Bone marrow (tissue), 2 donors: Measurements from ENCODE around the gene HABP2.

Experiments
- DNase-seq, 2 donors: peaks; one replicate each; lab custom pipeline; 2025; lab: John Stamatoyannopoulos, UW

Gene HABP2

DNA sequence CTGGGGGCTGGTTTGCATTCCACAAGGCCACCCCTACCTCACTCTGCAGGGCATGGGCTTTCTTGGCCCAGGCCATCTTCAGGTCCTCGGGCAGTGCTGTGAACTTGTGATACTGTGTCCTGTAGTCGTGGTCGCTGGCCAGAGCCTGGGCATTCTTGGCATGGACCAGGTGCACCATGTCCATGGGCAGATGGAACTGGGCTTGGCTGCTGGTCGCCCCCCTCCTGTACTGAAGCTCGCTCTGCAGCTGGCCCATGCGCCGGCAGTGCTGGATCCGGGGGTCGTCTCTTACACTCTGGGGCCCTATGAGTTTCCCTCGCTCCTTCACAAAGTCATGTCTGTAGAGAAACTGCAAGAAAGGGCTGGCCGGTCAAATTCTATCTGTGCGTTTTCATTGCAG lies 51.7 kb downstream of the HABP2 start:
- DNase-seq: no peak

DNA sequence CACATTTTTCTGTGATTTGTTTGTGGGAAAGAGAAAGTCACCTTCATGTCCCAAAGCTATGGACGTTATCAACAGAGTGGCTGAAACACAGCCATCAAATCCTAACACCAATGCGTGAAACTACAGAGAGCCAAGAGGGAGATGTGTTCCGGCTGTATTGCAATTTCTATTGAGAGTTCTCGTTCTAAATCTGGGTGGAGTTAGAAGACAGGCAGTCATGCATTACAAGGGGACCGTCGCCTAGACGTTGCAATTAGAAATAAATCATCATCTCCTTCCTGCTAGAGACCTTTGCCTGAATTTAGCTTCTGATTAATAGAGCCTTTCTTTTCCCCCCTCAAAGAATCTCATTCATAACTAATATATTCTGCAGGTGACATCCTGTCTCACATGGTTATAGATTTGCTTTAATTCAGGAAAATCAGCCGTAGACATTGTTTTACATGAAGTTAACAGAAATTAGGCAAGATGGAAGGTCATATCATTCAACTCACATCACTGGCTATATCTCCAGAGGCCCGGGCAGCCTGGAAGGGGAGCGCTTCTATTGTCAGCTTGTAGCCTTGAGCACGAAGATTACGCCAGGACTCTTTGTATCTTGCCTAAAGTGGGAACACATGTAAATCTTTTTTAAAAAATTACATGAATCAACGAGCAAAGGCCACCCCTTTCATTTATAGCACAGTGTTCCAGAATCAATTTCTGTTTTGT lies 52.6 kb downstream of the HABP2 start:
- no peak for DNase-seq

DNA sequence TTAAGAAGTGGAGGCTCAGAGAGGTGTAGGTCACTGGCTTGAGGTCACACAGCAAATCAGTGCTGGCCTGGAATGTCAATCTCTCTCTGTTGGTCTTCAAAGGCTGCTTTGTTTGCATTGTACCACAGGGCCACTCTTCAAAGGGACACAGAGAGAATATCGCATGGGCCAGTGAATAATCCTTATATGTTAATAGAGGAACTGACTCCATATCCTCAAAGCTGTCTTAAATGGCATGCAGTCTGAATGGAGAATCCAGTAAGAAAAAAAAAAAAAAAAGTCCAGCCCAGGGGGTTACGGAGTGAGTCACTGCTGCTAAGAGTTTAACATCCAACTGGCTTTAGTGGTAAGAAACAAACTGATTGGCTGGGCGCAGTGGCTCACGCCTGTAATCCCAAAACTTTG lies 56.9 kb downstream of the HABP2 start:
- DNase-seq: no peak

DNA sequence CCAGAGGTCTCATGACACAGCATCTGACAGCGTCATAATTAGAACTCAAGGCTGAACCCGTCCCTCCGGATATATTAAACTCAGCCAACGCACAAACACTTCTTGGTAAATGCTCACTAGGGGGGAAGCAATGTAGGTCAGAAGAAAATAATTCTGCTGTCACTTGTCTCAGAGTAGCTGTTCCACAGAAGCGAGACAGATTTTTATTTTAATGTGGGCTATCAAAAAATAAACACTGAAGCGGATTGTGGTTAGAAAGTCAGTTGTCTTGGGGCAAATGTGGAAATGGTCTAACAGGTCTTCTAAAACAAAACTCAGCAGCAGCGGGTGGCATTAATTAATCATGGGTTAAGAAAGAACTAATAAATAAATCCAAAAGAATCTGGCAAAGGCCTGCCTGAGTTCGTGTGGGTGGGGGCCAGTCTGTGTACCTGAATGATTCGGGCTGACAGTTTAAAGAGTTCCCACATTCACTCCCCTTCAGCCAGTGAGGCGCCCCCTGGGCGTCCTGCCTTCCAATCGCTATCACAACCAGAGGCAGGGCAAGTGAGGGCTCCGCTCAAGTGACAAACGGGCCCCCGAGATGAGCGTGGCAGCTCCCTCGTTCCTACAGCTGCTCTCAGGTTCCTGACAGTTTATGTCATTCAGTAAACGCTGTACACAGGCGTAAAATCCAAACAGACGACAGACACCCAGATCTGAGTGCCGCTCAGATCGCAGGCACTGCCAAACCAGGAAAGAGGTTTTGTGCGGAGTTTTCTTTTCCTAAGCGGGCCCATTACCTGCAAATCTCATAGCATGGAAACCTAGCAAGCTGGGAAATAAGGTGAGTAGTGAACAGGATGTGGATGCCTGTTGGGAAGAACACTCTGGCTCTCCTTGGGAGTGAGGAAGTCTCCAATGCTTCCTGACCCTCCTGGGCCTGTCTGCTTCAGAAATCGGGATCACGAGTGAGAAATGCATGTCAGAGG lies 58.1 kb downstream of the HABP2 start:
- no peak for DNase-seq

DNA sequence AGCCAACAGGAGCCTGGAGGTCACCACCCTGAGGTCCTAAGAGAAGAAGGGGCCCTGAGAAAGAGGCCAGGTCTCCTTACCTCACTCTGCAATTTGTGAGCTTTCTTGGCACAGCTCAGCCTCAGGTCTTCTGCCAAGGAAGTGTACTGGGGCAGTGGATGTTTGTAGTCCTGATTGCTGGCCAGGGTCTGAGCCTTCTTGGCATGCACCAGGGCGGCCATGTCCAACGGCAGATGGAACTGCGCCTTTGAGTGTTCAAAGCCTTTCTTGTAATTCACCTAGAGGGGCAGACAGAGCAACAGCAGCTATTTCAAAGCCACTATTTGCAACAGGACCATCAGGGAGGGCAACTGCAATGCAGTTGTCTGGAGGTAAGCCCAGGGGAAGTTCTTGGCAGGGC lies 59.3 kb downstream of the HABP2 start:
- DNase-seq: no peak

DNA sequence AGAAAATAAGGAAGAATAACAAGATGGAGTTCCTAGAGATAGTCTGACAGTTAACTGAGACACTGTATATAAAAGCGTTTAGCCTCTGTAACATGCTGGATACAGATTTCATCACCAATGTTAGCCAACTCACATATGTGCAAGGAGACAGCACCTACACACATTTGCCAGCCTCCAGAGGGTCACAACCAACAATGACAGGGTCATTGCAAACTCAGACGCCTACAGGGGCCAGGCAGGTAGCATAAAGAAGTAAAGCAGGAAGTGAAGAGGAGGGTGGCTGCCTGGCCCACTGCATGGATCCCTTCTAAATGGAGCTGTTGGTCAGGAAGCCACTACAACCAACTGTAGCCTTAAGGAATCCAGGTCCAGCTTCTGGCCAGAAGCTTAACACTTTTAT lies 60.6 kb downstream of the HABP2 start:
- DNase-seq: no peak

DNA sequence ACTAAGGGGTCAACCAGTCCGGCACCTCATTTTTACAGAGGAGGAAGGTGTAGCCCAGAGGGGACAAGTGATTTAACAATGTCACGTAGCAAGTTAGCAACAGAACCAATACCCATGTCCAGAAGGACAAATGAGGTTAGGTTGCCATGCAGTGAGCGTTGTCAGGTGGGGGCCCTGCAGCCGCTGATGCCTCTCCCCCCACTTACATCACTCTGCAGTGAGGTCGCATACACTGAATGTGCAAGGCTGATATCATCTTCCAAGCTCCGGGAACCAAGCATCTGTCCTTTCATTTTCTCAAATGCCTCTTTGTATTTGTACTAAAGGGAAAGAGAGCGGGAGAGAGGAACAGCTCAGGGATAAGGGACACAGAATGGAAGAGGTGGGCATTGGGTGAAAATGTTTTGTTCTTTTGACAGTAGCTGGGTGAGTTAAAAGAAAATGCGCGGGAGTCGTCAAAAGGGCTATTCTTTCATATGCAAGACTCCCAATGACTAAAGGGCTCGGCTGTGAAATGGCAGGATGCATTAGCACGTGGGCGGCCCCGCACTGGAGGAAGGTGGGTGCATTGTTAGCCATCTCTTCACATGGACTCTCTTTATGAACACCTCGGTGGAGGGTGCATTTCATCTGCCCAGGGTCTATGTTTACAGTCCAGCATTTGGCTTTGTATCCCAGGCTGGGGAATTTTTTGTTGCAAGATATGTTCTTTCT lies 61.3 kb downstream of the HABP2 start:
- DNase-seq: no peak

DNA sequence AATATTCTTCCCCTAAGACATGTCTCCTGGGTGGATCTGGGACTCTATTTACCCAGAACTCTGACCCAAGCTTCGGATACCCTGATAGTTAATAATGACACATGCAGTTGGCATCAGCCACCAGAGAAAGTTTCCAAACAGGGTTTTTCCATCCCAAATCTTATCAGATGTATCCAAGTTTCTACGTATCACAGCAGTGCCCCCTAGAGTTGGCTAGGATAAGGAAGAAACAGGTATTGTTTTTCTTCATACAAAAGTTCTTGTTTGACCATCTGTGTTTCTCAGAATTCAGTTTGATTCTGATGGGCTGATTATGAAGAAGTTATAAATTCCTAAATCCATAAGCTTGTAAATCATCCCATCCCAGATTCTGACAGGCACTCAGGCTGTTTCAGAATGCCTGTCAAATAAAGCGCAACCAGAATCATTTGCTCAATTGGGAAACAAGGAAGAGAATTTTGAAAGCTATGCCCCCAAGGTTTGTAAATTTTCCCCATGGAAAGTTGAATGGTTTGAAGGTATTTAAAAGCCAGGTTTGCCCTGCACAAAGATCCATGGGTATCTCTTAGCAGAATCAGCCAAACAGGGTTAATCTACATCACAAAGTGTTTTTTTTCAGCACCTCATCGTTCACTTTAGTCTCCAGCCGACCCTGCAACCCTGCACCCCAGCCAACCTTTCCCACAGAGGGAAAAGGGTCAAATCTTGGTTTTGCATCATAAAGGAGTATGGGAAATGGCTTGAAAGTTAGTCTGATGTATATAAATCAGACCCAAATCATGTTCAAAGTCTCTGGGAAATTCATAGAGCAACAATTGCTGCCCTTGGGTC lies 63.6 kb downstream of the HABP2 start:
- DNase-seq: no peak

DNA sequence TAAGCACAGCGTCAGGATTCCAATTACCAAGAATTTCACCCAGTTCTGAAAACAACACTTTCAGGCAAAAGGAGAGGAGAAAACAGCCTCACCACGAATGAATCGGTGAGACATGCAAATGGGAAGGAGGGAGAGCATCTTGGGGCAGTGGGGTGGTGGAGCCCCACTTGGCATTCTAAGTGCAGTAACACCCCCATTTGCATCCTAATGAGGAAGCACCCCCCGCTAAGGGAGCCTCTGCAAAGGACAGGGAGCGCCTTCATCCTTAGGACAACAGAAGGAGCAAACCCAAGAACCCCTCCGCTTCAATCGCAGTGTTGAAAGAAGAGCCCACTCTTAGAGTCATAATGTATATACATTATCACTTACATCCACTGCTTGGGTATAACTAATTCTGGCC lies 64.2 kb downstream of the HABP2 start:
- DNase-seq: no peak

DNA sequence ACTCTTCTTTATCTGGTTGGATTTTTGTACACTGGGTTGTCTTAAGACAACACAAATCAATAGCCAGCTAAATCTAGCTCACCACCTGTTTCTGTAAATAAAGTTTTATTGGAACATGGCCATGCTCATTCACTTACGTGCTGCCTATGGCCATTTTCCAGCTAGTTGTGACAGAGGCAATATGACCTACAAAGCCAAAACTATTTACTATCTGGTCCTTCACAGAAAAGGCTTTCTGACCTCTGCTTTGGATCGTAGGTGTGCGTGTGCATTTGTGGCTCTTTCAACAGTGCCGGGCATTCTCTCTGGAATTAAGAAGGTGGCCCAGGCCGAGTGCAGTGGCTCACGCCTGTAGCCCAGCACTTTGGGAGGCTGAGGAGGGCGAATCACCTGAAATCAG lies 65.5 kb downstream of the HABP2 start:
- DNase-seq: no peak

DNA sequence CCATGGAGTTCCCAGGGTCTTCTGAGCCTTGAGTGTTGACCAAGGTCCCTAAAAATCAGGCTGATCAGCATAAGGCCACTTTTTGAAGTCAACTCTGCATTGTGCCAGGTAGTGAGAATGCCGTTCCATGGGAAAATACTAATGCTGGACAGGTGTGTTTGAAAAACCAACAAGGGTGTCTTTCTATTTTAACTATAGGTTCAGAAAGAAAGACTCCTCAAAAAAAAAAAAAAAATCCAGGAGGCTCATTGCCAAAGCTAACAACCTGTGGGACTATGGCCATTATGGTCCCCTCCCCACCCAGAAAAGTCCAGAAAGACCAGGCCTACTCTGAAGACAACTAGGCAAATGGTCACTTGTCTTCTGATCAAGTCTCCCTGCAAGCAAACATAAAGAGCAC lies 66.5 kb downstream of the HABP2 start:
- DNase-seq: no peak

DNA sequence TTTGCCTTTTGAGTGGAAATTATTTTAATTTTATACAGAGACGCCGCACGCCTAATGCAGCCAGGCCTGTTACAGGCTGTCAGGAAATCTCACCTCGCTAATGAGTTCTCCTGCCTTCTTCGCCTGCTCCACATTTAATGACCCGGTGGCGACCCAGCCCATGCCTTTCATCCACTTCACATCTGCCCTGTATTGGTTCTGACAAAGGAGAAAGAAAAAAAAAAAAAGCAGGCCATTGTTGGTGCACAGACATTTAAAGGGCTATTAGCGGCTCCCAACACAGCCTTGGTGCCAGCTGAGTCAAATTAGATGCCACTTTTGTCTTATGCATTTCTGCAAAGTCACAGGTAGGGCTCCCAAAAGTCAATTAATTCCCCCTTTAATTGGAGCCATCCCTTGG lies 67.7 kb downstream of the HABP2 start:
- DNase-seq: no peak

DNA sequence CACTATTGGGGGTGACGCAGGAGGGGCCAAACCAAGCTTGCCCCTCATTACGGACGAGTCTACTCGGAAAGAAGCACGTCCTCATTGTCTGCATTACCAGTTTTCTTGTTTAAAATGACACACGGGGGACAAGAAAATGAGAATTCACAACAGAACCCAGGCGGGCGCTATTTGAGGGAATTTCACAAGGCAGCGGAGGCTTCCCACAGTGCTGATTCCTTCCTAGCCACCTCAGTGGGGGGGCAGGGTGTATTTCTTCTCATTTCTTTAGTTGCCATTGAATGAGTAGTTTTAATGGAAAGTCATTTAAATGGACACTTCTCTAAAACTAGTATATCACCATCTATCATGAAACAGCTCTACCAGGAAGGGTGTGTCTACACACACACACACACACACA lies 68.1 kb downstream of the HABP2 start:
- DNase-seq: no peak

DNA sequence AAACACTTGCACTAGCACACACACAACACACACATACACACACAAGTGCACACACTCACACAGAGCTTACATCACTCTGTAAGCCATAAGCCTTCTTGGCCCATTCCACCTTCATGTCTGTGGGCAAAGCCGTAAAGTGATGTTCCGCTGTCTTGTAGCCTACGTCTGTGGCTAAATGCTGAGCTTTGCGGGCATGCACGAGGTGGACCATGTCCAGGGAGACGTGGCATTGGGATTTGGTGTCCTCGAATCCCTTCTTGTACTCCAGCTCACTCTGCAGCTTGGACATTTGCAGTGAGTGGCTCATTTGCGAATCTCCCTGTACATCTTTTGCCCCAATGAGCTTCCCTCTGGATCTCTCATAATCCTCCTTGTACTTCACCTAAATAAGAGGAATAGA lies 68.9 kb downstream of the HABP2 start:
- DNase-seq: no peak

DNA sequence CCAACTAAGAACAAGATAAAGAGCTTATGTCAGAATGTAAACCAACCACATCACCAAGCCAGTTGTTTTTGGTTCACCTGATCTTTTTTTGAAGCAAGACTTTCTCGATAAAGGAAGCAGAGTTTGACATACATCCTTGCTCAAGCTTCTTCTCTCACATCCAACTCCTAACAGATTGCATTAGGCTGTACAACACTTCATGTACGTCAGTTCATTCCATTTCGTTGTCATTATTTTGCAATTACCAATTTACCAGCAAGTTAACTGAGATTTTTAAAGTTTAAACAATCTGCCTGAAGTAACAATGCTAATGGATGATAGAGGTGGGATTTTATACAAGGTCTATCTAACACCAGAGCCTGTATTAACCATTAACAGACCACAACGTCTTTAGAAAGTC lies 70.0 kb downstream of the HABP2 start:
- no peak for DNase-seq

DNA sequence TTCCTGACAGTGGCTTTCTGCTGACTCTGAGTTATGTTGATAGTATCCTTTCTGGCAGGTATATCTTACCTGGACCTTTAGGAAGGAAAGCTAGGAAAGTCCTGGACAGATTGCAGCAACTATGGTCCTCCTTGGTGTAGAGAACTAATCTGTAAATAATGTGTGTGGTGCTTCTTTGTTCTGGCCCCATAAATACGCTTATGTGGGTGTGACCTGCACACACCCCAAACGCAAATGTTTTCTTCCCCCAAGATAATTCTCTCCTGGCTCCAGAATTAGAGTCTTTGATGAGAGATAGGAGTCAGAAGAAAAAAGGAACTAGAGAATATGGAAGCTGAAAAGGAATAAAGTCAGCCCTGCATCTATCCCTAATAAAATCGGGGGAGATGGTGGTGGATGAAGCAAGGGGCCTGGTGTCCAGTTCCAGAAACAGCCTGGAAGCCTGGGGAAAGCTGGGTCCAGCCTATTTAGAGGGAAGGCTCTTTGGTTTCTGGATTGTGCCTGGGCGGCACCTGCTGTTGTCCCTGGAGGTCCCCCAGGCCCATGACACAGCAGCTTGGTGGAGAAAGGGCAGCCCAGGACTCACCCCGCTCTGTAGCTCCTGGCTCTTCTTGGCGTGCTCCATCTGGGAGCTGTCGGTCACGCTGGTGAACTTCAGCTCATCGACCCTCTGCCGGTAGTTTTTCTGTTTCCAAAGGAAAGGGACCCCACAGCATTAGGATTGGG lies 72.8 kb downstream of the HABP2 start:
- no peak for DNase-seq

DNA sequence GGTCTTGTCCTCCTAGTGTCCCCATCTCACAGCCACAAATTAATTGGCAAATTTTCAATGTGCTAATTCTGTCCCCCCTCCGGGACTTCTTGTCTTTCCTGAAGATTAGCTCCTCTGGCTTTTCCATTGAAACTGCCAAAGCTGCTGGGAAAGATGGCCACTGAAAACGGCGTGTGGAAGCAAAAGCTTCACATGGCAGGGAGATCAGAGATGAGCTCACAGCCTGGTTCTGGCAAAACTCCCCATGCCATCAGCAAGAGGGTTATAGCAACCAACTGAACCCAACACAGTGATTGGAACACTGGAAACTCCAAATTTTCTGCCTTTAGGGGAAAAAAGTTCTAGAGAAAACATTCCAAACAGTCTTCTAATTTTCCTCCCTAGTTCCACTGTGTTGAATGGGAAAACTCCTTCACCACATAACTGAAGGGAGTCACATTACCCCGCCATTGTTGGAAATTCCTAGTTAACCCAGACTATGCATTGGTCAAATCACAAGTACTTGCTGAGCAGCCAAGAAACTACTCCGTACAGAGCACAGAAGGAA lies 74.0 kb downstream of the HABP2 start:
- no peak for DNase-seq

DNA sequence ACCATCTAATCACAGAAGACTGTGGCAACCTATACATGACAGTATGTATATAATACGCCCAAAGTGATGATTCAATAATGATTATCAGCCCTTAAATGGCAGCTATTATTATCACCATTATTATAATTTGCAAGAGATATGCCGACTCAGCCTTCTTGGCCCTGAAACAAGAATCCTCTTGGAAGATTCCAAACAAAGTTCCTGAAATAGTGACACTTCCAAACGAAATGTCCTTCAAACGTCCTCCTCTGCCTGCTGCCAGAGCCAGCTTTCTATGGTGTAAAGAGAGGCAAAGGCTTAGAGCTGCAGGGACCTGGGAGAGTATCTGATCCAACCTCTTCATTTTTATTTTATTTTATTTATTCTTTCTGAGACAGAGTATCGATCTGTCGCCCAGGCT lies 75.0 kb downstream of the HABP2 start:
- DNase-seq: no peak

DNA sequence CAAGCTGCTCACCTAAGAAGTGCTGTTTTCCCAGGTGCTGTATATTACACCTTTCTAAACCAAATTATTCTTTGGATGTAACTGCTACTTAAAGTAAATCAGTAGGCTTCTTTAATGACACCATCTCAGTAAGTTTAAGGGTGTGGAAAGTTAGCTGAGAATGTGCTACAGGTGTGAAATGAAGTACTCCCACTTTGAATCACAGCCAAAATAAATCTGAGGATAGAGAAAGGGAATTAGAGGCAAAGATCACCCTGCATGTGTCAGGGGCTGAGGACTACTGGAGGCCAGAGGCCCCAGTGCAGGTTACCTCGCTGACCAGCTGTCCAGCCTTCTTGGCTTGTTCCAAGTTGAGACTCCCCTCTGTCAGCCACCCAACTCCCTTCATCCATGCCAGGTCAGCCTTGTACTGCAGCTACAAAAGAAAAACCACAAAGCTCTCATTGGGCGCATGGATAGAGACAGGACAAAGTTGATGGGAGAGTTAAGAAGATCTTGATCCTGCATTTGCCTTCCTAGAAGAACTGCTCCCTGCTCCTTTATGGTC lies 75.8 kb downstream of the HABP2 start:
- no peak for DNase-seq

DNA sequence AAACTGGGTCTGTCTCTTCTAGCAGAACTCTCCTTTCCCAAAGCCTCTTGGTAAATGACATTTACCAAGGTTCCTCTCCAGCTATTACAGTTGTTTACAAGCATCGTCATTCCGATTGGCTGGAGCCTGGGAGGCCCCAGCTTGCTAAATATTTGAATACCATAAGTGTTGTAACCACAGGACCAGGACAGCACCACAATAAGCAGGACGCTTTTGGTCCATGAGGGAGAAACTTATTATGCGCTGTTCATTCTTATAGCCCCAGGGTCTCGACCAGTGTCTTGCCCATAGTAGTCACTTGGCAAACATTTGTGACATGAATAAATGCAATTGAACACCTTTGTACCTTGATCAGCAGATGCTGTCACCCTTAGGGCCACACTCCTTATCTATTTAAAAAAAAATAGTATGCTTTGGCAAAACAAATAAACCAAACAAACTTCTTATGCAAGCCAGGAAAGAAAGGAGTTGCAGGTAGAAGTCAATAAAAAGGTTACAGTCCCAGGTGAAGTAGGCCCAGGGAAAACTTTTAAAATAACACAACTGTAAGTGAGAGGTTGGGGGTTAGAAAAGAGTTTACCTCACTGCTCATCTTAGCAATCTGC lies 78.2 kb downstream of the HABP2 start:
- DNase-seq: no peak
